B cell (primary cell): ENCODE measurements around the gene BCL2.
"Not testable (repeated sequence)": the region's sequence is repeated elsewhere in the genome, so short reads cannot be mapped to it uniquely, and the experiment has no call there.

Experiments used
- CTCF ChIP-seq: fragments of 200-600 bp; IDR thresholded peaks from one replicate; pipeline ENCODE4 v1.8.0; 2022; ENCODE audit warnings: antibody characterized with exemption, mild to moderate bottlenecking
- EZH2 ChIP-seq: IDR thresholded peaks from 2 replicates; pipeline ENCODE4 v1.6.1; 2012; ENCODE audit warnings: borderline replicate concordance, low read depth, mild to moderate bottlenecking, moderate library complexity, low read length; ENCODE audit not compliant: insufficient read depth, poor library complexity, severe bottlenecking

- TF ChIP-seq CTCF, EZH2: not testable (repeated sequence)
Measured at GRCh38 chr18:63363420-63363819, 43.9 kb upstream of the BCL2 start.
